H9 (cell line): Measurements from ENCODE around the gene NMUR2. TPM values are rescaled to one million over a fixed set of nuclear protein-coding genes. Genes with fewer than 3 reads are reported as not detected.

Experiments used
- DNase-seq: peaks from one replicate; pipeline ENCODE4 v3.0.0-alpha.2; 2017
- H2AFZ ChIP-seq: one replicate; pipeline ENCODE4 v1.6.1; 2013; ENCODE audit warnings: mild to moderate bottlenecking, low read length, control low read depth, moderate library complexity
- H2AK5ac ChIP-seq: 2 replicates; pipeline ENCODE4 v1.6.1; 2013; ENCODE audit warnings: low read length, control low read depth, mixed read lengths; ENCODE audit not compliant: insufficient read length
- H2BK120ac ChIP-seq: one replicate; pipeline ENCODE4 v1.6.1; 2013; ENCODE audit warnings: low read depth, mild to moderate bottlenecking, low read length, control low read depth, inconsistent platforms; ENCODE audit not compliant: poor library complexity, severe bottlenecking
- H2BK12ac ChIP-seq: 2 replicates; pipeline ENCODE4 v1.6.1; 2013; ENCODE audit warnings: low read length, control low read depth, mixed read lengths, low read depth; ENCODE audit not compliant: insufficient read length
- H2BK15ac ChIP-seq: 2 replicates; pipeline ENCODE4 v1.6.1; 2013; ENCODE audit warnings: low read depth, low read length, control low read depth
- H2BK20ac ChIP-seq: one replicate; pipeline ENCODE4 v1.6.1; 2013; ENCODE audit warnings: low read depth, mild to moderate bottlenecking, low read length, control low read depth, inconsistent platforms; ENCODE audit not compliant: poor library complexity, severe bottlenecking
- H2BK5ac ChIP-seq: 2 replicates; pipeline ENCODE4 v1.6.1; 2013; ENCODE audit warnings: low read length, control low read depth, mixed read lengths; ENCODE audit not compliant: insufficient read length
- H3K14ac ChIP-seq: 2 replicates; pipeline ENCODE4 v1.6.1; 2013; ENCODE audit warnings: low read length, control low read depth; ENCODE audit not compliant: insufficient read depth
- H3K18ac ChIP-seq: 2 replicates; pipeline ENCODE4 v1.6.1; 2013; ENCODE audit warnings: low read depth, mild to moderate bottlenecking, mixed read lengths, low read length, control low read depth; ENCODE audit not compliant: insufficient read length
- H3K23ac ChIP-seq: 2 replicates; pipeline ENCODE4 v1.6.1; 2013; ENCODE audit warnings: low read length, control low read depth, mixed read lengths, low read depth; ENCODE audit not compliant: insufficient read length
- H3K23me2 ChIP-seq: 2 replicates; pipeline ENCODE4 v1.6.1; 2013; ENCODE audit warnings: low read depth, mild to moderate bottlenecking, mixed read lengths, low read length, control low read depth; ENCODE audit not compliant: insufficient read length, poor library complexity, severe bottlenecking
- H3K27ac ChIP-seq: 2 replicates; pipeline ENCODE4 v1.5.1; 2013; ENCODE audit warnings: low read length, control low read depth, mixed read lengths, low read depth; ENCODE audit not compliant: insufficient read length
- H3K27me3 ChIP-seq: 2 replicates; pipeline ENCODE4 v1.6.1; 2013; ENCODE audit warnings: low read length, control low read depth, inconsistent platforms; ENCODE audit not compliant: insufficient read depth
- H3K4ac ChIP-seq: 2 replicates; pipeline ENCODE4 v1.6.1; 2013; ENCODE audit warnings: low read depth, mild to moderate bottlenecking, control low read depth, inconsistent platforms, low read length, moderate library complexity
- H3K4me1 ChIP-seq: 2 replicates; pipeline ENCODE4 v1.6.1; 2013; ENCODE audit warnings: low read length, control low read depth, inconsistent platforms; ENCODE audit not compliant: insufficient read depth
- H3K4me2 ChIP-seq: 2 replicates; pipeline ENCODE4 v1.6.1; 2013; ENCODE audit warnings: low read length, control low read depth, mixed read lengths; ENCODE audit not compliant: insufficient read length, insufficient read depth
- H3K56ac ChIP-seq: 2 replicates; pipeline ENCODE4 v1.6.1; 2013; ENCODE audit warnings: low read depth, mild to moderate bottlenecking, mixed read lengths, low read length, control low read depth; ENCODE audit not compliant: insufficient read length
- H3K79me1 ChIP-seq: 2 replicates; pipeline ENCODE4 v1.6.1; 2013; ENCODE audit warnings: low read depth, mild to moderate bottlenecking, moderate library complexity, low read length, control low read depth, inconsistent platforms; ENCODE audit not compliant: insufficient read depth, poor library complexity, severe bottlenecking
- H3K79me2 ChIP-seq: 2 replicates; pipeline ENCODE4 v1.6.1; 2013; ENCODE audit warnings: low read length, control low read depth, inconsistent platforms; ENCODE audit not compliant: insufficient read depth
- H3K9ac ChIP-seq: 2 replicates; pipeline ENCODE4 v1.6.1; 2013; ENCODE audit warnings: low read length, control low read depth, mixed read lengths; ENCODE audit not compliant: insufficient read length; ENCODE audit errors: extremely low read depth
- H3K9me3 ChIP-seq: one replicate; pipeline ENCODE4 v1.6.1; 2013; ENCODE audit warnings: low read depth, low read length, inconsistent platforms; ENCODE audit not compliant: control insufficient read depth
- H3T11ph ChIP-seq: one replicate; pipeline ENCODE4 v1.6.1; 2013; ENCODE audit warnings: mild to moderate bottlenecking, low read length, control low read depth, inconsistent platforms
- H4K20me1 ChIP-seq: one replicate; pipeline ENCODE4 v1.6.1; 2013; ENCODE audit not compliant: control insufficient read depth, insufficient read length, insufficient read depth
- H4K5ac ChIP-seq: 2 replicates; pipeline ENCODE4 v1.6.1; 2013; ENCODE audit warnings: low read depth, mild to moderate bottlenecking, mixed read lengths, low read length, control low read depth; ENCODE audit not compliant: insufficient read length
- H4K8ac ChIP-seq: replicated peaks from 2 replicates; pipeline ENCODE4 v1.6.1; 2013; ENCODE audit warnings: low read length, control low read depth, mixed read lengths, low read depth; ENCODE audit not compliant: insufficient read length
- H4K91ac ChIP-seq: 2 replicates; pipeline ENCODE4 v1.6.1; 2013; ENCODE audit warnings: low read depth, mild to moderate bottlenecking, moderate library complexity, mixed read lengths, low read length, control low read depth; ENCODE audit not compliant: insufficient read length
- H3K27ac Mint-ChIP-seq, 3 experiments: 2 replicates in 2 of 3; 3 replicates in 1 of 3; pipeline ENCODE4 v1.8.0; 2020 to 2021; ENCODE audit warnings: mixed read lengths in 3 of 3, mild to moderate bottlenecking in 1 of 3, moderate library complexity in 1 of 3
- H3K27me3 Mint-ChIP-seq: 2 replicates; pipeline ENCODE4 v1.8.0; 2021; ENCODE audit warnings: low read depth, mild to moderate bottlenecking, moderate library complexity, mixed read lengths
- H3K36me3 Mint-ChIP-seq, 3 experiments: 2 replicates in 2 of 3; 3 replicates in 1 of 3; pipeline ENCODE4 v1.8.0; 2020 to 2021; ENCODE audit warnings: low read depth in 3 of 3, mixed read lengths in 3 of 3; ENCODE audit not compliant: insufficient read depth in 1 of 3
- H3K4me1 Mint-ChIP-seq, 2 experiments: 2 replicates each; pipeline ENCODE4 v1.8.0; 2020; ENCODE audit warnings: mixed read lengths in 2 of 2
- H3K4me3 Mint-ChIP-seq, 2 experiments: 2 replicates in 1 of 2; 3 replicates in 1 of 2; pipeline ENCODE4 v1.8.0; 2020 to 2021; ENCODE audit warnings: mild to moderate bottlenecking in 2 of 2, mixed read lengths in 2 of 2, moderate library complexity in 1 of 2
- H3K9me3 Mint-ChIP-seq, 2 experiments: 2 replicates in 1 of 2; 3 replicates in 1 of 2; pipeline ENCODE4 v1.8.0; 2020; ENCODE audit warnings: mild to moderate bottlenecking in 2 of 2, mixed read lengths in 2 of 2, moderate library complexity in 1 of 2
- CTCF ChIP-seq: fragments of 200-600 bp; sonication (generic); conservative IDR thresholded peaks from 3 replicates; pipeline ENCODE4 v1.8.0; 2021; ENCODE audit warnings: antibody characterized with exemption, mild to moderate bottlenecking
- WGBS: extraction: QIAGEN DNeasy Blood & Tissue Kit; methylation state at CpG from one replicate; pipeline ENCODE4 v1.1.7; 2013; ENCODE audit warnings: missing lambda C conversion rate, low lambda C conversion rate, mixed read lengths; ENCODE audit not compliant: insufficient read length; ENCODE audit errors: extremely low coverage; 5-methylcytosine and 5-hydroxymethylcytosine counted together
- total RNA-seq: library from RNA; stranded (reverse); gene quantifications from 2 replicates; pipeline ENCODE4 v1.2.1, GENCODE V29; 2021

NMUR2 gene
- total RNA-seq, 1 experiment from 2014 or later = 0.11 TPM

GRCh38 chr5:152380415-152381123 is 24.5 kb downstream of the NMUR2 start:
- no peak overlapping the region for H3K27ac ChIP-seq
- no peak overlapping the region for H3K4me3 Mint-ChIP-seq
- no peaks in the 10 kb centered on the region for H3K27me3 Mint-ChIP-seq
- H2AK5ac ChIP-seq = no peak overlapping the region
- H3K18ac ChIP-seq = no peak overlapping the region
- no peak overlapping the region for H3K4me2 ChIP-seq
- no peak overlapping the region for H3K27ac Mint-ChIP-seq
- no peak overlapping the region for H2BK20ac ChIP-seq
- no peak overlapping the region for H4K8ac ChIP-seq
- no peak overlapping the region for H3T11ph ChIP-seq
- H3K9me3 Mint-ChIP-seq = peaks cover 0 to 2% of the 10 kb centered on the region in 2 experiments; a peak in 1 of 5 replicates
- DNase-seq = no peak
- no peaks in the 10 kb centered on the region for H3K27me3 ChIP-seq
- no peaks in the 10 kb centered on the region for H3K79me1 ChIP-seq
- H3K4me1 ChIP-seq = no peaks in the 10 kb centered on the region
- H3K4ac ChIP-seq = no peak overlapping the region
- H4K91ac ChIP-seq = no peak overlapping the region
- no peak for TF ChIP-seq CTCF
- H3K56ac ChIP-seq = no peak overlapping the region
- WGBS = no CpG with 5 or more reads among the region's 10 CpGs
- no peaks in the 10 kb centered on the region for H3K23me2 ChIP-seq
- H3K23ac ChIP-seq = no peak overlapping the region
- H3K14ac ChIP-seq = no peak overlapping the region
- H3K36me3 Mint-ChIP-seq = no peaks in the 10 kb centered on the region; a peak in 1 of 7 replicates
- no peak overlapping the region for H2BK120ac ChIP-seq
- H3K9me3 ChIP-seq = no peaks in the 10 kb centered on the region
- no peak overlapping the region for H2BK12ac ChIP-seq
- no peak overlapping the region for H4K5ac ChIP-seq
- no peak overlapping the region for H2BK15ac ChIP-seq
- no peaks in the 10 kb centered on the region for H4K20me1 ChIP-seq
- H2AFZ ChIP-seq = no peak overlapping the region
- no peaks in the 10 kb centered on the region; a peak in 1 of 4 replicates for H3K4me1 Mint-ChIP-seq
- no peak overlapping the region for H3K9ac ChIP-seq
- no peak overlapping the region for H2BK5ac ChIP-seq
- H3K79me2 ChIP-seq = no peaks in the 10 kb centered on the region
